ENCODE results near the gene WDR89. TPM values are rescaled to one million over a fixed set of nuclear protein-coding genes. Genes with fewer than 3 reads are reported as not detected.

WDR89 gene
- total and polyA plus RNA-seq, 3 donors from 2014 or later: 6.0 to 10.8 (median 8.5) TPM

- no peak for DNase-seq
- WGBS, 2 donors: 89% methylated on average over 7 of the region's 7 CpGs
- H3K4me3 ChIP-seq: no peak overlapping the region
- no peak overlapping the region for H3K27ac ChIP-seq
- no peaks in the 10 kb centered on the region for H3K4me1 ChIP-seq
- H3K9me3 ChIP-seq: no peaks in the 10 kb centered on the region
- TF ChIP-seq POLR2A (IDR thresholded peaks at IDR 0.05): no peak
- TF ChIP-seq CTCF (IDR thresholded peaks at IDR 0.05): no peak
- intact Hi-C loops (cut with DNase I; ENCODE audit: low total_unique reads): no loop called here
- no peaks in the 10 kb centered on the region for H3K27me3 ChIP-seq
- no peaks in the 10 kb centered on the region for H3K36me3 ChIP-seq (ENCODE audit: low read depth, missing control alignments)
Observed at GRCh38 chr14:63555572-63555971, 86.1 kb downstream of the WDR89 start.

- 39 to 50% methylated on average over 3 of the region's 3 CpGs for WGBS, 2 donors
- intact Hi-C loops (cut with DNase I; ENCODE audit: low total_unique reads): loop anchor here (5.0 kb wide), 1 partner anchor 71 kb away; no protein-coding TSS in a partner anchor
- no peak for DNase-seq
Observed at GRCh38 chr14:63551332-63551731, 90.3 kb downstream of the WDR89 start.

GRCh38 chr14:63547798-63548335, 93.8 kb downstream of the WDR89 start:
- H3K4me1 ChIP-seq: no peaks in the 10 kb centered on the region
- intact Hi-C loops (cut with DNase I; ENCODE audit: low total_unique reads): no loop called here
- TF ChIP-seq CTCF (IDR thresholded peaks at IDR 0.05): no peak
- TF ChIP-seq POLR2A (IDR thresholded peaks at IDR 0.05): no peak
- no peaks in the 10 kb centered on the region for H3K27me3 ChIP-seq
- DNase-seq: no peak
- no peaks in the 10 kb centered on the region for H3K9me3 ChIP-seq
- 74 to 82% methylated on average over 8 of the region's 8 CpGs for WGBS, 2 donors
- no peaks in the 10 kb centered on the region for H3K36me3 ChIP-seq (ENCODE audit: low read depth, missing control alignments)
- no peak overlapping the region for H3K4me3 ChIP-seq
- no peak overlapping the region for H3K27ac ChIP-seq

More at GRCh38 chr14:63551332-63551731, 90.3 kb downstream of the WDR89 start:
- Histone ChIP-seq H3K4me1 (no peaks in the 10 kb centered on the region), H3K9me3 (no peaks in the 10 kb centered on the region), H3K27ac (no peak overlapping the region), H3K4me3 (no peak overlapping the region), H3K27me3 (no peaks in the 10 kb centered on the region), H3K36me3 (ENCODE audit: low read depth, missing control alignments) (no peaks in the 10 kb centered on the region)
- no peak for TF ChIP-seq POLR2A (IDR thresholded peaks at IDR 0.05)
- no peak for TF ChIP-seq CTCF (IDR thresholded peaks at IDR 0.05)

Small RNA genes within 50 kb of the gene (small RNA-seq; reads per million reads assigned to genes)
- gene RF00012 (0 reads per million in 2 donors), gene RF00019 (0 reads per million in 2 donors), gene RNU6-1162P (0 reads per million in 2 donors), gene RNU6-597P (0 reads per million in 2 donors)

Other genes with a start within 250 kb of the WDR89 start
- gene PPP2R5E, start 98.5 kb downstream of the WDR89 start, total RNA-seq: 10 to 100 TPM; 18.8 to 21.6 TPM
- gene PPP2R5E, start 98.5 kb downstream of the WDR89 start, polyA plus RNA-seq (ENCODE audit: insufficient read depth, low read depth, low replicate concordance): 33.6 TPM
- gene SGPP1, start 86.2 kb upstream of the WDR89 start, total RNA-seq: 10 to 100 TPM; 27.6 to 30.1 TPM
- gene SGPP1, start 86.2 kb upstream of the WDR89 start, polyA plus RNA-seq (ENCODE audit: insufficient read depth, low read depth, low replicate concordance): 16.9 TPM
- 100 to 1,000 TPM; 511 to 519 TPM for gene SYNE2, start 211.1 kb upstream of the WDR89 start, total RNA-seq
- 74.6 TPM for gene SYNE2, start 211.1 kb upstream of the WDR89 start, polyA plus RNA-seq (ENCODE audit: insufficient read depth, low read depth, low replicate concordance)